Thyroid gland (tissue), 4 donors: ENCODE data around the gene SCARB1.

Source experiments
- CTCF ChIP-seq, 6 experiments: fragments of 200-600 bp in 3 of 6; fragments of 450-650 bp in 3 of 6; sonication (generic) in 3 of 6; IDR thresholded peaks; one replicate each; pipeline ENCODE4 v1.5.1; 2016 to 2019; ENCODE audit warnings: antibody characterized with exemption in 6 of 6, mild to moderate bottlenecking in 2 of 6, inconsistent platforms in 1 of 6, moderate library complexity in 1 of 6
- POLR2A ChIP-seq, 2 donors: fragments of 450-650 bp; IDR thresholded peaks; one replicate each; pipeline ENCODE4 v1.6.1; 2017; ENCODE audit warnings: antibody characterized with exemption in 2 of 2, mild to moderate bottlenecking in 2 of 2, moderate library complexity in 1 of 2

GRCh38 chr12:124756760-124757159, 106.9 kb downstream of the SCARB1 start:
- TF ChIP-seq CTCF (IDR thresholded peaks at IDR 0.05) (no peak), POLR2A (IDR thresholded peaks at IDR 0.05) (no peak)
